COLO829 (cell line): ENCODE measurements around the gene SSH2.
A peak's percentile ranks its signal among the peaks of the same experiment; 100 is the strongest.
"Not testable (repeated sequence)": the region's sequence is repeated elsewhere in the genome, so short reads cannot be mapped to it uniquely, and the experiment has no call there.

Source experiments
- DNase-seq: peaks from one replicate; pipeline ENCODE4 v3.0.0; 2012; ENCODE audit warnings: low spot score

SSH2 gene

GRCh38 chr17:29734640-29735039, 195.4 kb downstream of the SSH2 start:
- DNase-seq = no peak

- DNase-seq = no peak
Measured at GRCh38 chr17:29733166-29733565, 196.9 kb downstream of the SSH2 start.

GRCh38 chr17:29732613-29733012, 197.4 kb downstream of the SSH2 start:
- no peak for DNase-seq

GRCh38 chr17:29732209-29732608, 197.8 kb downstream of the SSH2 start:
- no peak for DNase-seq

- DNase-seq = no peak
Measured at GRCh38 chr17:29731589-29731929, 198.5 kb downstream of the SSH2 start.

- no peak for DNase-seq
Measured at GRCh38 chr17:29728490-29728889, 201.5 kb downstream of the SSH2 start.

- DNase-seq = peak; percentile 51
Measured at GRCh38 chr17:29726715-29727252, 203.2 kb downstream of the SSH2 start.

GRCh38 chr17:29725408-29725807, 204.6 kb downstream of the SSH2 start:
- not testable (repeated sequence) for DNase-seq

GRCh38 chr17:29723278-29724047, 206.6 kb downstream of the SSH2 start:
- DNase-seq = no peak

GRCh38 chr17:29722411-29723198, 207.4 kb downstream of the SSH2 start:
- no peak for DNase-seq

GRCh38 chr17:29720551-29720950, 209.5 kb downstream of the SSH2 start:
- DNase-seq = no peak

GRCh38 chr17:29719469-29719868, 210.6 kb downstream of the SSH2 start:
- no peak for DNase-seq

- DNase-seq = no peak
Measured at GRCh38 chr17:29718446-29719039, 211.5 kb downstream of the SSH2 start.

- no peak for DNase-seq
Measured at GRCh38 chr17:29717817-29718216, 212.2 kb downstream of the SSH2 start.

- DNase-seq = no peak
Measured at GRCh38 chr17:29716566-29716965, 213.5 kb downstream of the SSH2 start.

- no peak for DNase-seq
Measured at GRCh38 chr17:29715680-29716079, 214.3 kb downstream of the SSH2 start.

GRCh38 chr17:29714146-29714545, 215.9 kb downstream of the SSH2 start:
- no peak for DNase-seq

- DNase-seq = no peak
Measured at GRCh38 chr17:29713626-29714025, 216.4 kb downstream of the SSH2 start.

GRCh38 chr17:29711588-29712385, 218.2 kb downstream of the SSH2 start:
- DNase-seq = no peak

- DNase-seq = no peak
Measured at GRCh38 chr17:29710891-29711418, 219.1 kb downstream of the SSH2 start.

GRCh38 chr17:29710520-29710884, 219.5 kb downstream of the SSH2 start:
- no peak for DNase-seq
